Measurements from ENCODE around the gene ANKRD24.

DNA sequence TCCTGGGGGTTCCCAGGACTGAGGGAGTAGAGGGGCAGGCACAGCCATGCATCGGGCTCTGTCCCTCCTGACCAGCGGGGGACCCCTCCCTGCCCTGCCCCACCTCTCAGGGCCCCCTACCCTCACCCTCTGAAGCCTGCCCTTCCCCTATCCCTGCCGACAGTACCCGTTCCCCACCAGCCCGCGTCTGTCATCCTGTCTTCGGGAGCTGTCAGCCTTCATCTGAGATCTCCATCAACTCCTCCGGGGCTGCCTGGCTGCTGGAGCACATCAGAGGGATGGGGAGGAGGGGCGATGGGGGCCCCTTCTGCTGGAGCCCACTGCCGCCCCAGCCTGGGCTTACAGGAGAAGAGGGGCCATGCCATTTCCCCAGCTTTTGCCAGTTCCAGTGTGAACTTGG lies 90.4 kb downstream of the ANKRD24 start:
- no peak for TF ChIP-seq EZH2 (IDR thresholded peaks at IDR 0.05; ENCODE audit: borderline replicate concordance, low read depth, low read length, poor library complexity, severe bottlenecking)
- TF ChIP-seq, protein P1, sequence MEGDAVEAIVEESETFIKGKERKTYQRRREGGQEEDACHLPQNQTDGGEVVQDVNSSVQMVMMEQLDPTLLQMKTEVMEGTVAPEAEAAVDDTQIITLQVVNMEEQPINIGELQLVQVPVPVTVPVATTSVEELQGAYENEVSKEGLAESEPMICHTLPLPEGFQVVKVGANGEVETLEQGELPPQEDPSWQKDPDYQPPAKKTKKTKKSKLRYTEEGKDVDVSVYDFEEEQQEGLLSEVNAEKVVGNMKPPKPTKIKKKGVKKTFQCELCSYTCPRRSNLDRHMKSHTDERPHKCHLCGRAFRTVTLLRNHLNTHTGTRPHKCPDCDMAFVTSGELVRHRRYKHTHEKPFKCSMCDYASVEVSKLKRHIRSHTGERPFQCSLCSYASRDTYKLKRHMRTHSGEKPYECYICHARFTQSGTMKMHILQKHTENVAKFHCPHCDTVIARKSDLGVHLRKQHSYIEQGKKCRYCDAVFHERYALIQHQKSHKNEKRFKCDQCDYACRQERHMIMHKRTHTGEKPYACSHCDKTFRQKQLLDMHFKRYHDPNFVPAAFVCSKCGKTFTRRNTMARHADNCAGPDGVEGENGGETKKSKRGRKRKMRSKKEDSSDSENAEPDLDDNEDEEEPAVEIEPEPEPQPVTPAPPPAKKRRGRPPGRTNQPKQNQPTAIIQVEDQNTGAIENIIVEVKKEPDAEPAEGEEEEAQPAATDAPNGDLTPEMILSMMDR (conservative IDR thresholded peaks at IDR 0.05; ENCODE audit: low read depth, low read length) = no peak

All from A673 (cell line).